Gastroesophageal sphincter (tissue), 3 donors: ENCODE results near the gene FASTKD3.

Experiments
- EP300 ChIP-seq: sonication (generic); formaldehyde crosslinking; IDR thresholded peaks from one replicate; pipeline ENCODE4 v1.6.1; 2017; ENCODE audit warnings: antibody characterized with exemption, mild to moderate bottlenecking
- POLR2A ChIP-seq, 2 donors: fragments of 450-650 bp; IDR thresholded peaks; one replicate each; pipeline ENCODE4 v1.6.1; 2017; ENCODE audit warnings: antibody characterized with exemption in 2 of 2, mild to moderate bottlenecking in 2 of 2, moderate library complexity in 1 of 2
- TF ChIP-seq, protein P1 (sequence below), 4 experiments: fragments of 200-600 bp in 2 of 4; fragments of 450-650 bp in 2 of 4; sonication (generic) in 1 of 4; IDR thresholded peaks; one replicate each; pipeline ENCODE4 v1.5.1; 2017 to 2019; ENCODE audit warnings: antibody characterized with exemption in 4 of 4, mild to moderate bottlenecking in 2 of 4, moderate library complexity in 2 of 4

DNA sequence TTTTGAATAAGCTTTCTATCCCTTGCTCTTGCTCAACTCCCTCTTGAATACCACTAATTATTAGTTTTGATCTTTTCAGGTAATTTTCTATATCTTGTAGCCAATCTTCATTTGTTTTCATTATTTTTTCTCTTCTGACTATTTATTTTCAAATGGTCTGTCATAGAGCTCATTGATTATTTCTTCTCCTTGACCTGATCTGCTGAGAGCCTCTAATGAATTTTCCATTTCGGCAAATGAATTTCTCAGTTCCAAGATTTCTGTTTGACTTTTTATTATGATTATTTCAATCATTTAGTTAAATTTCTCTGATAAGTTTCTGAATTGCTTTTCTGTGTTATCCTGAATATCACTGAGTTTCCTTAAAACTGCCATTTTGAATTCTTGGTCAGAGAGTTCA lies 39.5 kb upstream of the FASTKD3 start:
- TF ChIP-seq, protein P1, sequence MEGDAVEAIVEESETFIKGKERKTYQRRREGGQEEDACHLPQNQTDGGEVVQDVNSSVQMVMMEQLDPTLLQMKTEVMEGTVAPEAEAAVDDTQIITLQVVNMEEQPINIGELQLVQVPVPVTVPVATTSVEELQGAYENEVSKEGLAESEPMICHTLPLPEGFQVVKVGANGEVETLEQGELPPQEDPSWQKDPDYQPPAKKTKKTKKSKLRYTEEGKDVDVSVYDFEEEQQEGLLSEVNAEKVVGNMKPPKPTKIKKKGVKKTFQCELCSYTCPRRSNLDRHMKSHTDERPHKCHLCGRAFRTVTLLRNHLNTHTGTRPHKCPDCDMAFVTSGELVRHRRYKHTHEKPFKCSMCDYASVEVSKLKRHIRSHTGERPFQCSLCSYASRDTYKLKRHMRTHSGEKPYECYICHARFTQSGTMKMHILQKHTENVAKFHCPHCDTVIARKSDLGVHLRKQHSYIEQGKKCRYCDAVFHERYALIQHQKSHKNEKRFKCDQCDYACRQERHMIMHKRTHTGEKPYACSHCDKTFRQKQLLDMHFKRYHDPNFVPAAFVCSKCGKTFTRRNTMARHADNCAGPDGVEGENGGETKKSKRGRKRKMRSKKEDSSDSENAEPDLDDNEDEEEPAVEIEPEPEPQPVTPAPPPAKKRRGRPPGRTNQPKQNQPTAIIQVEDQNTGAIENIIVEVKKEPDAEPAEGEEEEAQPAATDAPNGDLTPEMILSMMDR (IDR thresholded peaks at IDR 0.05), result no peak
- TF ChIP-seq POLR2A (IDR thresholded peaks at IDR 0.05) (no peak), EP300 (no peak)
